HG02759 (cell line): Measurements from ENCODE around the gene RALGAPB.
A peak's percentile ranks its signal among the peaks of the same experiment; 100 is the strongest.

Source experiments
- ATAC-seq: cut with Tn5 transposase; IDR thresholded peaks from one replicate; pipeline ENCODE4 v1.9.1; 2021; ENCODE audit warnings: mild to moderate bottlenecking, moderate library complexity; ENCODE audit not compliant: unreplicated experiment

Gene RALGAPB

GRCh38 chr20:38543014-38543906 is 70.6 kb downstream of the RALGAPB start:
- ATAC-seq, result peak; percentile 54

DNA sequence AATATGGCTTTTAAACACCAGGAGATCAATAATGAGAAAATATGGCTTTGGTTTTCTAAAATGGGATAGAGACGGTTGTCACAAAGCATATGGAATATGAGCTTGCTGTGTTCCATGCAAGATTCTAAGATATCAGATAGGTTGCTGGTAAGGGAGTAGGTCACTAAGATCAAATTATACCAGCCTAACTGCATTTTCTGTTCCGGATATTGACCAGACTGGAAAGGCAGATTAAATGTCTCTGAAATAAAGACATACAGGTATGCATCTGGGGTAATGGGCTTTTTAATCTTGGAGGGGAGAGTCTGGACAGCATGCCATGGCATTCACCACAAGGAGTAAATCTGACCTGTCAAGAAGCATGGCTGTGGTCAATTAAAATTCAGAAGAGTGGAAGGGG is 73.1 kb downstream of the RALGAPB start:
- no peak for ATAC-seq

DNA sequence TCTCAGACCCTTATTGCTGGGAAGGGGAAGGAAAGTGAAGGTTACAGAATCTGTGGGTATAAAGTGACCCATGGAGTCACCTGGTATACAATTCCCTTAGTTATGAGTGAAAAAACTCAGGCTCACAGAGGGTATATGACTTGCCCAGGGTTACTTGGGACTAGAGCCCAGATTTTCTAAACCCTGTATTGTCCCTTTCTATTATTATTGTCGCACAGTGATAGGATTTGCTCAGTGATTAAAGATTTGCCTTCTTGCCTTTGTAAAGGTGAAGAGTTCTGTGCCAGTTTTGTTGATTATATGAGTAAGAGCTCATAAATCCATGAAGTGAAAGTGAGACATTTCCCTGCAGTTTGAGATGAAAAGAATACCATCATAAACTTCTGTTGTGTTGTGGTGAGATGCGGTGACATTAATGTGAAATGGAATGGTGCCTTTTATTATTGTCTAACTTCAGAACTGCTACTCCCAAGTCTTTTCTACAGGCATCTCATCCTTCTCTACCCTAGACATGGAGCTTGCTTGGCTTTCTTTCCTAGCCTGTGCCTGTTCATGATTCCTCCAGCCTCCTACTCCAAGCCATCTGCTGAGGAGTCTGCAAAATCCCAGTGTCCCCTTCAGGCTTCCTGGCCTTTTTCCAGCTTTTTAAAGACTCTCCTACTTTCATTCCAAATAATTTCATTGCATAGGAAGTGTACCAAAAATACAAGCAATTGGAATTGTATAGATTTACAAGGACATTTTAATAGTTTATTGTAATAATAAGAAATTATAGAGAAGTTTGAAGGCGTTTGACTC is 74.8 kb downstream of the RALGAPB start:
- ATAC-seq, result no peak

DNA sequence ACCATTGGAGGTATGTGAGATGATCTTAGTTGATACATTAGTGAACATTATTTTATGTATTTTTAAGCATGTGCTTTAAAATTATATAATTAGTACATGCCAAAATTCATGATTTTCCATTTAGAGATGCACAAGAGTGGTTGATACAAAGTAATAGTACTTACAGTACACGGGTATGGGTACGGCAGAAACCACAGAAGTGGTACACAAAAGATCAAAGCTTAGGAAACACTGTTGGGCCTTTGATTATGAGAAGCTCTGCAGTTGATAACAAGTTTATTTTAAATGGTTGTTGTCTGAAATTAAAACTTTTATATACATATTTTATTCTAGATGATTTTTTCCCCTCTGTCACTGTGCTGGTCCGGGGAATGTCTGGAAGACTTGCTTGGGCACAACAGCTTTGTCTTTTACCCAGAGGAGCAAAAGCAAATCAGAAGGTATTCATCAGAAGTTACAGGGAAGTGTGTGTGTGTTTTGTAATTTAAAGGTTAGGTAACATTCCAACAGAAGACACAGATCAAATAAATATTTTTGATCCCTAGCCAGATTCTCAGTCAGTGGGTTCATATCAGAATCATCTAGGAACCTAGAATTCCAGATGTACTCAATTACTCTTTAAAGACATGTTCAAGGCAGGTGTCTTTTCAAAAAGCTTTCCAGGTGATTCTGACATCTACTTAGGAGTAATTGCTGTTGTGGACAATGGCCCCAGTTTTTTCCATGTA is 75.9 kb downstream of the RALGAPB start:
- no peak for ATAC-seq

- no peak for ATAC-seq
Measured at GRCh38 chr20:38550274-38550673, 77.6 kb downstream of the RALGAPB start.

GRCh38 chr20:38551056-38551626 is 78.5 kb downstream of the RALGAPB start:
- ATAC-seq, result no peak

GRCh38 chr20:38554986-38555385 is 82.3 kb downstream of the RALGAPB start:
- ATAC-seq, result no peak

- no peak for ATAC-seq
Measured at GRCh38 chr20:38555395-38555794, 82.8 kb downstream of the RALGAPB start.

- no peak for ATAC-seq
Measured at GRCh38 chr20:38557174-38557573, 84.5 kb downstream of the RALGAPB start.

DNA sequence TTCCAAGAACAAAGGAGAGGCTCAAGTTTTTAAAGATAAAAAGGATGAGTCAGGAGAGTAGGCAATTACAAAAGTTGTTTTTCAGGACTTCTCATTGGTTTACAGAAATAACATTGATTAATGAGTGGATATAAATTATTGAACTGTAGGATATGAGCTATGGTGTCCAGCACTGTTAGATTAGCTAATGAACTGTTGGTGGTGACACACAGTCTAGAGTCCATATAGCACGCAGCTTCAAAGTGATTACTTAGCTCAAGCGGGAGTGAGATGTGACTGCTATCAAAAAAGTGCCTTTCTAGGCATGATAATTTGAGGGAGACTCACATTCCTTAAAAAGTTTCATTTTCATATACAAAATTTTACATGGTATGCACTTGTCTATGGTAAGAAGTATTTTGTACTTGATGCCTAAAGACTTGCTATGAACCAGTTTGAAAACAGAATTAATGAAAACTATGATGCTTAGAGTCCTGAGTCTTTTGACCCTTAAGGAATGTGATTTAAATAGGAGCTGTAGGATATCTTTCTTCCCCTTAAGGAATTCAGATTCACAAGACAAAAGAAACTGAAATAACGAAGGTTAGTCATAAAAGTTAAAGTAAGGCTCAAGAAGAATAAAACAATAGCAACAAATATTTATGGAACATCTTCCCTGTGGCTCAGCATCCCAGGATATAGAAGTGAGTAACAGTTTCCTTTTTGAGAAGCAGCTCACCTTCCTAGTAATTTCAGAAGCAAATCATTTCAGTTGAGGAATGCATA is 86.1 kb downstream of the RALGAPB start:
- ATAC-seq, result no peak

- no peak for ATAC-seq
Measured at GRCh38 chr20:38559764-38560163, 87.1 kb downstream of the RALGAPB start.

DNA sequence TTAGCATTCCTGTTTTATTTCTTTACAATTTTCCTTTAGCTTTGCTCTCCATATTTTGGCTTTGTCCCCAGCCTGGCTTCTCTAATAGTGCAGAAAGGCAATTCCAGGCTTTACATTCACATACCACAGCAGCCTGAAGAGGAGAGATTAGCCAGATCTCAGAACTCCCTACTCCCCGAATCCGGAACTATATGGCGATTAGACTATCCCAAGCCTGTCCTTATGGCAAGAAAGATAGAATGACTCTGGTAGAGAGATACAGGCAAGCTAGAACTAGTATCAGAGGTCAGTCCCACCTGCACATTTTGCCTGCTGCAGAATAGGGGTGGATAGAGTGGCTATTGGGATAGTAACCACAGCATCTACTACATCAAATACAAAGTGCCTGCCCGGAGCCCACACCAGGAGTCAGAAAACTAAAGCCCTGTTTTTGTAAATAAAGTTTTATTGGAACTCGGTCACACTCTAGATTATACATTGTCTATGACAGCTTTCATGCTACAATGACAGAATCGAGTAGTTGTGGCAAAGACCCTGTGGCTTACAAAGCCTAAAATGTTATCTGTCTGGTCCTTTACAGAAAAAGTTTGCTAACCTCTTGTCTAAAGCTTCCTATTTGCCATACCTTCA is 91.3 kb downstream of the RALGAPB start:
- no peak for ATAC-seq

- no peak for ATAC-seq
Measured at GRCh38 chr20:38564680-38565079, 92.0 kb downstream of the RALGAPB start.

- ATAC-seq, result no peak
Measured at GRCh38 chr20:38566036-38566598, 93.5 kb downstream of the RALGAPB start.

GRCh38 chr20:38569747-38570525 is 97.3 kb downstream of the RALGAPB start:
- no peak for ATAC-seq

- no peak for ATAC-seq
Measured at GRCh38 chr20:38573413-38573812, 100.8 kb downstream of the RALGAPB start.

- ATAC-seq, result no peak
Measured at GRCh38 chr20:38579219-38579910, 106.7 kb downstream of the RALGAPB start.

DNA sequence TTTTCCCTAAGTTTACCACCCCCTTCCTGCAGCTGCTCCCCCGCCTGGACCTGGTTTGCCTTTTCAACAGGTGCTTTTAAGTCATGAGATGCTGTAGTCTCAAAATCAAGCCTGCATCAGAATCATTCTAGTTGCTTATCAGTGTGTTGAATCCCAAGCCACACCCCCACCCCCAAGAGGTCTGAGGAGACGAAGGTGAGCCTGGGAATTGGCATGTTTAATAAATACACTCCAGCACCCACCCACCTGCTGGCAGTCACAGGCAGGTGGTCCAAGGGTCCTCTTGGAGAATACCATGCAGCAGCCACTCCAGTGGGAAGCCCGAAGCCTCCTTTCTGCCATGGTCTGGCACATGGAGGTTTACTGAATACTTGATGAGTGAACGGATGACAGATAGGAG is 107.3 kb downstream of the RALGAPB start:
- no peak for ATAC-seq
